Measurements from ENCODE around the gene ELAVL4.

- TF ChIP-seq CTCF (conservative IDR thresholded peaks at IDR 0.05; ENCODE audit: low read depth, low read length) (no peak), EZH2 (IDR thresholded peaks at IDR 0.05; ENCODE audit: borderline replicate concordance, low read depth, low read length, poor library complexity, severe bottlenecking) (no peak)
These were observed 13.0 kb upstream of the ELAVL4 start for GRCh38 chr1:50095716-50096115.

Data from A673 (cell line).